Mesenchymal stem cell (in vitro differentiated cells and primary cell): ENCODE measurements around the gene SERGEF.

Experiments
- DNase-seq: peaks from one replicate; pipeline ENCODE4 v3.0.0-alpha.2; 2013
- H2AFZ ChIP-seq: one replicate; pipeline ENCODE4 v1.6.1; 2013; ENCODE audit warnings: low read depth, mild to moderate bottlenecking, control low read depth, inconsistent platforms, low read length, moderate library complexity
- H2AK5ac ChIP-seq: 2 replicates; pipeline ENCODE4 v1.6.1; 2013; ENCODE audit warnings: low read length, moderate library complexity, mild to moderate bottlenecking, inconsistent platforms; ENCODE audit not compliant: severe bottlenecking
- H2BK120ac ChIP-seq: one replicate; pipeline ENCODE4 v1.6.1; 2013; ENCODE audit warnings: low read depth, mild to moderate bottlenecking, inconsistent platforms, low read length, moderate library complexity
- H2BK12ac ChIP-seq, 2 experiments: one replicate each; pipeline ENCODE4 v1.6.1; 2013; ENCODE audit warnings: inconsistent platforms in 2 of 2, low read length in 2 of 2, mild to moderate bottlenecking in 2 of 2, moderate library complexity in 2 of 2, control low read depth in 1 of 2
- H2BK15ac ChIP-seq: one replicate; pipeline ENCODE4 v1.6.1; 2013; ENCODE audit warnings: mild to moderate bottlenecking, low read depth, inconsistent platforms; ENCODE audit not compliant: poor library complexity, severe bottlenecking
- H2BK5ac ChIP-seq: 2 replicates; pipeline ENCODE4 v1.6.1; 2013; ENCODE audit warnings: low read depth, mild to moderate bottlenecking, low read length, control low read depth, inconsistent platforms; ENCODE audit not compliant: poor library complexity, severe bottlenecking
- H3K14ac ChIP-seq, 2 experiments: one replicate each; pipeline ENCODE4 v1.6.1; 2013; ENCODE audit warnings: inconsistent platforms in 2 of 2, low read length in 2 of 2, control low read depth in 1 of 2, mild to moderate bottlenecking in 1 of 2, moderate library complexity in 1 of 2
- H3K18ac ChIP-seq, 2 experiments: one replicate each; pipeline ENCODE4 v1.6.1; 2013; ENCODE audit warnings: inconsistent platforms in 2 of 2, low read length in 2 of 2, control low read depth in 1 of 2, low read depth in 1 of 2, mild to moderate bottlenecking in 1 of 2
- H3K23ac ChIP-seq, 2 experiments: one replicate each; pipeline ENCODE4 v1.6.1; 2013; ENCODE audit warnings: inconsistent platforms in 2 of 2, low read length in 2 of 2, mild to moderate bottlenecking in 2 of 2, moderate library complexity in 2 of 2, control low read depth in 1 of 2
- H3K27ac ChIP-seq: 2 replicates; pipeline ENCODE4 v1.5.1; 2013; ENCODE audit warnings: mild to moderate bottlenecking, moderate library complexity, low read length, control low read depth, inconsistent platforms; ENCODE audit not compliant: poor library complexity, severe bottlenecking
- H3K27me3 ChIP-seq, 2 experiments: 2 replicates each; pipeline versions ENCODE4 v1.6.1 to v1.7.0; 2013; ENCODE audit warnings: low read length in 2 of 2, mild to moderate bottlenecking in 2 of 2, moderate library complexity in 2 of 2, control low read depth in 1 of 2, inconsistent platforms in 1 of 2; ENCODE audit not compliant: control insufficient read depth in 1 of 2, insufficient read depth in 1 of 2
- H3K36me3 ChIP-seq, 2 experiments: 2 replicates each; pipeline versions ENCODE4 v1.6.1 to v1.7.0; 2013; ENCODE audit warnings: low read length in 2 of 2, control low read depth in 1 of 2, inconsistent platforms in 1 of 2, low read depth in 1 of 2, mild to moderate bottlenecking in 1 of 2; ENCODE audit not compliant: insufficient read depth in 2 of 2, control insufficient read depth in 1 of 2
- H3K4ac ChIP-seq, 2 experiments: one replicate each; pipeline ENCODE4 v1.6.1; 2013; ENCODE audit warnings: inconsistent platforms in 2 of 2, low read length in 2 of 2, mild to moderate bottlenecking in 2 of 2, moderate library complexity in 2 of 2, control low read depth in 1 of 2, low read depth in 1 of 2
- H3K4me1 ChIP-seq: 2 replicates; pipeline ENCODE4 v1.6.1; 2013; ENCODE audit warnings: low read depth, low read length, control low read depth; ENCODE audit not compliant: control insufficient read depth, insufficient read depth
- H3K4me2 ChIP-seq: 2 replicates; pipeline ENCODE4 v1.6.1; 2013; ENCODE audit warnings: low read length, mild to moderate bottlenecking, inconsistent platforms; ENCODE audit not compliant: poor library complexity, severe bottlenecking
- H3K4me3 ChIP-seq, 2 experiments: 2 replicates each; pipeline versions ENCODE4 v1.5.1 to v1.7.0; 2013; ENCODE audit warnings: low read length in 2 of 2, mild to moderate bottlenecking in 2 of 2, control low read depth in 1 of 2, low read depth in 1 of 2; ENCODE audit not compliant: insufficient read depth in 1 of 2
- H3K79me1 ChIP-seq: replicated peaks from 2 replicates; pipeline ENCODE4 v1.6.1; 2013; ENCODE audit warnings: mild to moderate bottlenecking, control low read depth, low read length, inconsistent platforms; ENCODE audit not compliant: poor library complexity, severe bottlenecking
- H3K9ac ChIP-seq: 2 replicates; pipeline ENCODE4 v1.7.0; 2013; ENCODE audit warnings: mild to moderate bottlenecking, low read length, moderate library complexity
- H3K9me3 ChIP-seq: 2 replicates; pipeline ENCODE4 v1.7.0; 2013; ENCODE audit warnings: mild to moderate bottlenecking, low read length; ENCODE audit not compliant: control insufficient read depth
- H4K8ac ChIP-seq: one replicate; pipeline ENCODE4 v1.6.1; 2013; ENCODE audit warnings: inconsistent platforms, mild to moderate bottlenecking, low read length, moderate library complexity
- H4K91ac ChIP-seq: one replicate; pipeline ENCODE4 v1.6.1; 2013; ENCODE audit warnings: mild to moderate bottlenecking, low read length, inconsistent platforms
- WGBS: methylation state at CpG from one replicate; pipeline ENCODE4 v1.1.7; 2013; ENCODE audit warnings: mixed read lengths; 5-methylcytosine and 5-hydroxymethylcytosine counted together

Gene SERGEF

DNA sequence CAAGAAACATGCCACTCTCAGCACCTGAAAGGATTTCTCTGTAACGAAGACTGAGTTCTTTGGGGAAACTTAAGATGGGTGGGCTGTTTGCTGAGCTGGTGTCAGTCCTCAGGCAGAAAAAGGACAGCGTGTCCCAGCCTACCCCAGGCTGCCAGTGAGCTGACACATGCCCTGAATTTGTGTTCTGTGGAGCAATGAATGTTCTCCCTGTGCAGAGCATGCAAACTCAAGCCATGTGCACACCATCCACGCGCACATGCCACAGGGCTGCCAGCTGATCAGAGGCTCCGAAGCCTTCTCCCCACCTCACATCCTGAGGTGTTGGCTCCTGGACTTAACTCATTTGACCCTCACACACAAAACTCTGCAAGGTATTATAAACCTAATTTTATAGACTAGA lies 173.4 kb downstream of the SERGEF start:
- Histone ChIP-seq H3K9me3 (no peaks in the 10 kb centered on the region), H3K4me2 (no peak overlapping the region), H3K36me3 (no peaks in the 10 kb centered on the region), H3K4me1 (no peaks in the 10 kb centered on the region), H3K4ac (no peak overlapping the region), H3K4me3 (no peak overlapping the region), H4K8ac (no peak overlapping the region), H3K14ac (peak overlapping the region in 1 of 2 experiments; percentile 13), H2BK12ac (no peak overlapping the region), H2BK5ac (no peak overlapping the region), H2BK15ac (peak overlapping the region; percentile 16), H2AK5ac (no peak overlapping the region), H3K9ac (no peak overlapping the region), H2AFZ (no peak overlapping the region), H3K23ac (no peak overlapping the region), H3K79me1 (no peaks in the 10 kb centered on the region), H3K18ac (no peak overlapping the region), H3K27ac (no peak overlapping the region), H2BK120ac (no peak overlapping the region), H3K27me3 (no peaks in the 10 kb centered on the region), H4K91ac (no peak overlapping the region)
- no peak for DNase-seq
- 75% methylated on average over 5 of the region's 5 CpGs for WGBS

DNA sequence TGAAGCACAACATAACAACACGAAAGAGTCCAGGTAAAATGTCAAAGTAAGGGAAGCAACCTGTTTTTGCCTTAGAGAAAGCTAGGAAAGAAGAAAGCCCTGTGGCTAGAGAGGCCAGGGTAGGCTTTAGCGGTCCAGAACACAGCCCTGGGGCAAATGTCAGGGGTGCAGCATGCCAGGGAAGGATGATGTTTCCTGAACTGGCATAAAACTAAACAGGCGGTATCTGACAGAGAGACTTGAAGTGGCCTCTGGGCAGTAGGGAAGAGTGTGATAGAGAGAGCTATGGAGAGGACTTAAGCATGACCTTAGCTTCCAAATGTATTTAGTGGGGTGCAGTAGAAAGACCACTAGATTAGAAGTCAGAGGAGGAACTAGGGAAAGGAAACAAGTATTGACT lies 174.7 kb downstream of the SERGEF start:
- DNase-seq, result no peak
- Histone ChIP-seq H3K79me1 (no peaks in the 10 kb centered on the region), H2AK5ac (no peak overlapping the region), H3K4ac (no peak overlapping the region), H3K4me3 (no peak overlapping the region), H3K27ac (no peak overlapping the region), H3K27me3 (no peaks in the 10 kb centered on the region), H2BK120ac (no peak overlapping the region), H2AFZ (no peak overlapping the region), H4K91ac (no peak overlapping the region), H3K36me3 (no peaks in the 10 kb centered on the region), H3K9me3 (no peaks in the 10 kb centered on the region), H2BK5ac (no peak overlapping the region), H3K4me1 (no peaks in the 10 kb centered on the region), H3K14ac (no peak overlapping the region), H3K18ac (no peak overlapping the region), H3K9ac (no peak overlapping the region), H2BK12ac (no peak overlapping the region), H4K8ac (no peak overlapping the region), H2BK15ac (no peak overlapping the region), H3K4me2 (no peak overlapping the region), H3K23ac (no peak overlapping the region)
- 96% methylated on average over 3 of the region's 3 CpGs for WGBS

- H3K14ac ChIP-seq, result no peak overlapping the region
- no peak overlapping the region for H3K4me2 ChIP-seq
- no peak overlapping the region for H3K4me3 ChIP-seq
- no peak overlapping the region for H2BK120ac ChIP-seq
- no peak overlapping the region for H3K9ac ChIP-seq
- no peak overlapping the region for H2AK5ac ChIP-seq
- no peak overlapping the region for H4K8ac ChIP-seq
- H3K18ac ChIP-seq, result no peak overlapping the region
- no peaks in the 10 kb centered on the region for H3K36me3 ChIP-seq
- no peak overlapping the region for H3K27ac ChIP-seq
- no peaks in the 10 kb centered on the region for H3K79me1 ChIP-seq
- no peak overlapping the region for H3K4ac ChIP-seq
- DNase-seq, result no peak
- no peak overlapping the region for H2BK12ac ChIP-seq
- H2BK15ac ChIP-seq, result no peak overlapping the region
- 98% methylated on average over 3 of the region's 3 CpGs for WGBS
- no peak overlapping the region for H2BK5ac ChIP-seq
- H4K91ac ChIP-seq, result no peak overlapping the region
- H3K9me3 ChIP-seq, result no peaks in the 10 kb centered on the region
- no peak overlapping the region for H3K23ac ChIP-seq
- H2AFZ ChIP-seq, result no peak overlapping the region
- no peaks in the 10 kb centered on the region for H3K4me1 ChIP-seq
- H3K27me3 ChIP-seq, result no peaks in the 10 kb centered on the region
These were observed 181.0 kb downstream of the SERGEF start for GRCh38 chr11:17831883-17832282.

DNA sequence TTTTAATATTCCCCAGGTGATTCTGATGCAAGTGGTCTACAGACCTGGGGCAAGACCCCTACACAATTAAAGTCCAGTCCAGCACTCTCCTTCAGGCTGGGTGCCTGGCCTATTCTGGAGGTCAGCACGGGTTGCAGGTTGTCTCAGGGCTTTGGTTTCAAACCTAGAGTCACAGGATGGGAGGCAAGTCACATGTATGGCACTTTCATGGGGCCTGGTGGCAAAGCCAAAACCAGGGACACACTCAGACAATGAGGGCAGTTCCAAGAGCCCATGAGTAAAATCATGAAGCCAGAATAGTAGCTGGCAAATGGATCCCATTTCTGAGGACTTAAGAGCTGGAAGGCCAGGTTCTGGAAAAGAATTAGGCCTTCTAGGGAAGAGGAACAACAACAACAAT lies 181.6 kb downstream of the SERGEF start:
- H2BK12ac ChIP-seq, result no peak overlapping the region
- no peak overlapping the region for H3K4me3 ChIP-seq
- H3K18ac ChIP-seq, result no peak overlapping the region
- H3K23ac ChIP-seq, result no peak overlapping the region
- H2BK120ac ChIP-seq, result no peak overlapping the region
- H3K27ac ChIP-seq, result no peak overlapping the region
- H3K4ac ChIP-seq, result no peak overlapping the region
- H3K9me3 ChIP-seq, result no peaks in the 10 kb centered on the region
- H3K14ac ChIP-seq, result no peak overlapping the region
- H3K4me1 ChIP-seq, result no peaks in the 10 kb centered on the region
- H2AK5ac ChIP-seq, result no peak overlapping the region
- no peak overlapping the region for H4K8ac ChIP-seq
- WGBS, result 83% methylated on average over 1 of the region's 1 CpG
- no peak overlapping the region for H3K4me2 ChIP-seq
- no peaks in the 10 kb centered on the region for H3K79me1 ChIP-seq
- no peak overlapping the region for H2BK5ac ChIP-seq
- H2AFZ ChIP-seq, result no peak overlapping the region
- no peaks in the 10 kb centered on the region for H3K36me3 ChIP-seq
- H3K9ac ChIP-seq, result no peak overlapping the region
- DNase-seq, result no peak
- no peak overlapping the region for H2BK15ac ChIP-seq
- no peak overlapping the region for H4K91ac ChIP-seq
- H3K27me3 ChIP-seq, result no peaks in the 10 kb centered on the region
